ENCODE results near the gene EHHADH. TPM values are rescaled to one million over a fixed set of nuclear protein-coding genes. Genes with fewer than 3 reads are reported as not detected.
A peak's percentile ranks its signal among the peaks of the same experiment; 100 is the strongest.

Gene EHHADH
- total RNA-seq, 1 donor from 2014 or later = 20.2 TPM

DNA sequence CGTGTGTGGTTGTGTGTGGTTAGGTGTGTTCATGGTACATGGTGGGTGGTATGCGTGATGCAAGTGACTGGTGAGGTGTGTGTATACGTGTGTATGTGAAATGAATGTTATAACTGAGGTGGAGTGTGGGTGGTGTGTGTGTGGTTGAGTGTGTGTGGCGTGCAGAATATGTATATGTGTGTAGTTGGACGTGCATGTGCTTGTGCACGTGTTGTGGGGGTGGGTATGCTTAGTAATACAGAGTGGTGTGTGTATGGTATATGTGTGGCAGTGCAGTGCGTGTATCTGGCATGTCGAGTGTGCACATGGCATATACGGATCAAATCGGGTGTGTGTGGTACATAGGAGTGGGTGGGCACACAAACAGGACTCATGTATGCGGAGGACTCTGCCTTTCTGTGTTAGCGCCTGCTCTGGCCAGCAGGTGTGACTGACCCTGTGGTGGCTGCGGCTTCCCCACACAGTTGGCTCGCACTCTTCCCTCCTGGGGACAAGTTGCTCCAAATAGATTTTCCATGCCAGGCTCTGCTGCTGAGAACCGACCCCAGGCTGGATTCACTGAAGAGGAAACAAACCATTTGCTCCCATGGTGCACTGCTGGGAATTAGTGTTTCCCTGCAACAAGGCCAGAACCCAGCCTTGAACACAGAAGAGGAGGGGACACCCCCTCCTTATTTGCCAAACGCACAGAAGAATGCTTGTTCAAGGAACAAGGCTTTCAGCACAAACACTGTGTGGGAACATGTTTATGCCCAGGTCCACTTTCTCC is 99.8 kb downstream of the EHHADH start:
- ATAC-seq = no peak
- no peak for DNase-seq (ENCODE audit: missing footprints)
- intact Hi-C loops (cut with DNase I) = no loop called here

DNA sequence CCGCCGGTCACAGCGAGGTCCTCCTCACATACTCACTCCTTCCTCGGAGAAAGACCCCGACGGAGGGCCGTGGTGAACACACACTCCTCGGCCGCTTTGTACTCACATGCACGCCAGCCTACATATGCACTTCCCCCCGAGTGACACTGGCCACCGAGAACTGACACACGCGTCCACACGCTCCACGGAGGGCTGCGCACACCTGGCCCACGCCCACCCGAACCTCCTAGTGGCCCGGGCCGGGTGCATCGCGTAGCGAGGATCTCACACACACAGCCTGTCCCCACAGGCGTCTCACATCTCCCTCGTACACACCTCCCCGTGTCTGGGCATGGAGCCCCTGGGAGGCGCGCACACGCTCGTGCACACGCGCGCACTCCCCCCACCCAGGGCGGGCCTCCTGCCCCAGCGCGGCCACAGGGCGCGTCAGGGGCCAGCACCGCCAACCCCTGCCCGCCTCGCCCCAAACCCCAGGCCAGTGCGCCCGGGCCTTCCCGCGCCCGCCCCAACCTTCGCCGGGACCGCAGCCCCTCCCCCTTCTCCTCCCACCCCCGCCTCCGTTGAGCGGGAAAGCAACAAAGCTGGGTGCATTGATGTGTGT is 100.6 kb downstream of the EHHADH start:
- intact Hi-C loops (cut with DNase I) = no loop called here
- ATAC-seq = peak; percentile 29
- DNase-seq (ENCODE audit: missing footprints) = peak; percentile 74

DNA sequence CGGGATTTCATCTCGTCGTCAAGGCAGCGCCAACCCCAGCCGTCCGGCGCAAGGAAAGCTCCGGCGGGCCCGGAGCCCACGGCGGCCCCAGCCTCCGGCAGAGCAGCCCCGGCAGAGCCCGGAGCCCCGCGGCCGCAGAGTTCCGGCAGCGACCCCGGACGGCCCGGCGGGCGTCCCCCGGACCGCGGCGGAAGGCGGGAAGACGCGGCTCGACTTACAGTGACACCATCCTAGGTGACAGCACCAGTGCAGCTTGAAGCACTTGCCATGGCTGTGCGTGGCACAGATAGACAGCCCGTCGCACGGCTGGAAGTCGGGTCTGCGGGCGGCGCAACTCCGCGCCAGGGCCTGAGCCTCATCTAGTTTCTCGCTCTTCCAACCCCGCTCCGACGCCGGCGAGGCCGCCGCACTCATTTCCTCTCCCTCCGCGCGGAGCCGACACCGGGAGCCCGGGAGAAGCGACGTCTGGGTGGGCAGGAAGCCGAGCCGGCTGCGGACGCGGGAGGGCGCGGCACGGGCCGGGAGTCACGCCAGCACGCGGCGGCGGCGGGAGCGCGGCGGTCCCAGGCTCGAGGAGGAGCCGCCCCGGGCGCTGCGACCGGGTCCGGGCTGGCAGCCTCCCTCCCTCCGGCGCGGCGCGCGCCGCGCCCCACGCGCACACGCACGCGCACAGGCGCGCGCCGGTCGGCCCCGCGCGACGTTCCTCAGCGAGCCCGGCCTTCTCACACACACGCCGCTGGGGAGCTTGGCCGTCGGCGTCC is 101.3 kb downstream of the EHHADH start, which contains the start of gene C3orf70:
TSS of gene C3orf70 (minus strand) at position 651 of the 761 bp plus-strand sequence. CDS start at position 414, 237 bp downstream.
- peak; percentile 79 for ATAC-seq
- intact Hi-C loops (cut with DNase I) = no loop called here

DNA sequence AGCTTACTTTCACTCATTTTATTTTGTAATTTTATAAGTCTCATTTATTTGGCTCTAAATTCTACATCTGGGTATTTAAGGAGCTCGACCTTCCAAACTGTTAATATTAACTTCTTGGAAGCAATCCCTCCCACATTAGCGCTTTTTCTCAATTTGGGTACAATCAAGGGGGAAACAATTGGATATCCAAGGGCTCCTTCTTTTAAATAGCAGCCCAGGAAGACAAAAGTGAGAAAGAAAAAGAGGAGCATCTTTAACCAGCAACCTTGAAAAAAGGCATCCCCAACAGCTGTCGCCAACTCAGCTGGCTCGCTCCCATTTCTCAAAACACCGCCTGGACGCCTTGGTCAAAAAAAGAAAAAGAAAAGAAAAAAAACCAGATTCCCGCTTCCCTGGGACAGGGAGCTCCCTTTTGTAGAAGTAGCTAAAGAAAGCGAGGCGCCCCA is 101.9 kb downstream of the EHHADH start:
- intact Hi-C loops (cut with DNase I) = no loop called here
- no peak for DNase-seq (ENCODE audit: missing footprints)

More for the DNA sequence above, 101.3 kb downstream of the EHHADH start, which contains the start of gene C3orf70:
- DNase-seq (ENCODE audit: missing footprints) = peak; percentile 82

DNA sequence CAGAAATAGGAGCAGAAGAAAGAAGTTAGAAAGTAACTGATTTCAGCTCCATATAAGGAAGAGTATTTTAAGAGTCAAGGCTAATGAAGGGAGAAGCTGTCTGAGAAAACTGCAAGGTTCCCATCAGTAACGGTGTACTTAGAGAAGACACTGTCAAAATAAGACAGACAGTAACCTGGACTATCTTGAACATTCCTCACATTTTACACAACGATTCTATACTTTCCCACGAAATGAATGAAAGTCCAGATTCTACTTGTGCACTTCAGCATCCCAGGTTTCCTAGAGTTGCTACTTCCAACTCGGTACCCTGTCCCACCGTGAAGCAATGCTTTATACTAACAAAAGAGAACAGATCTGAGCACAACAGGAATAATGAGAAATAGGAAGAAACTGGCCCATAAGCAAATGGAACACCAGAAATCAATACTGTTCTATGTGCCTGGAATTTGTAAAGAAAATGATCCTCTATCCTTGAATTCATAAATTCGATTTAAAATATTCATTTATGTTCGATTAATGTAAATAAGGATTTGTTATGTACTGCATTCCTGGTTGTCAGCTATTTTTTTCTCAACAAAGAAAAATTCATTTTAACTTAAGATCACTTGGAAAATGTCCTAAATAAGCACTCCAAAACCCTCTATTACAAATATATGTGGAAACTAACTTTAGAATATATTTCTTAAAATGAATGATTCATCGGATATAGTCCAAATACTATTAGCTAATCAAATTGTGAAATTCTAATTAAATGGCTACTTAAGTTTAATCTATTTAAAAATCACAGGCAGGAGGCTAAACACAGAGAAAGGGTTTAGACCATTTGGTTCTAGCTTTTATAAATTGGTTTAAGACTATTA is 102.5 kb downstream of the EHHADH start:
- ATAC-seq = no peak
- intact Hi-C loops (cut with DNase I) = no loop called here

More for the DNA sequence above, 101.9 kb downstream of the EHHADH start:
- no peak for ATAC-seq

DNA sequence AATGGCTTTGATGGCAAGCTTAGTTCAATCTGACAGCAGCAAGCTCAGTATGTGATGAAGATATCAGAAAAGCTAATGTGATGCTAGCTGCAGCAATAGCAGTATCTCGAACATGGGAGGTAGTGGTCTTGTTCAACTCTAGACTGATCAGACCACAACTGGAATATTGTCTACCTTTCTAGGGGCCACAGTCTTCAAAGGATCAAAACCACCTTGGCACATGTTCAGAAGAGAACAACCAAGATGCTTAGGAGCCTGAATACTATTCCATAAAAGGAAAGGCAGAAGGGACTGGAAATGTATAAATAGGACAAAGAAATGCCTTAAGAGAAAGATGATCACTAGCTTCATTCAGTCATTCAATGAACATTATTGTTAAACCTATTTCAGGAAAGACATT is 103.3 kb downstream of the EHHADH start:
- intact Hi-C loops (cut with DNase I) = no loop called here
- no peak for ATAC-seq
- DNase-seq (ENCODE audit: missing footprints) = no peak

More for the DNA sequence above, 102.5 kb downstream of the EHHADH start:
- no peak for DNase-seq (ENCODE audit: missing footprints)

DNA sequence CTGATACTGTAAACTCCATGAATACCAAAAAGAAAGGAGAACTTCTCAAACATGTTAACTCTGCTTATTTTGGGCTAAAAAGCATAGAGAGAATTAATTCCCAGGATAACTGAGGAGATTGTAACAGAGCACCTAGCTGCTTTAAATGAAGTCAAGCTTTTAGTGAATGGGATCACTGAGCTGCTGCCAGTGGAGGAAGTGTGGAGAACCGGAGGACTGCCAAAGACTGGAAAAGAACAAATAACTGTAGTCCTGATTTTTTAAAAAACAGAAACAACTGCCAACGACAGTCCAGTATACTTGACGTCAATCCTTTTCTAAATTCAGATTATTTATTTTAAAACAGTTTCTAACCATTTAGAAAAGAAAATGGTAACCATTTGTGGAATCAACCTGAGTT is 104.3 kb downstream of the EHHADH start:
- DNase-seq (ENCODE audit: missing footprints) = no peak
- intact Hi-C loops (cut with DNase I) = no loop called here
- ATAC-seq = peak; percentile 33

DNA sequence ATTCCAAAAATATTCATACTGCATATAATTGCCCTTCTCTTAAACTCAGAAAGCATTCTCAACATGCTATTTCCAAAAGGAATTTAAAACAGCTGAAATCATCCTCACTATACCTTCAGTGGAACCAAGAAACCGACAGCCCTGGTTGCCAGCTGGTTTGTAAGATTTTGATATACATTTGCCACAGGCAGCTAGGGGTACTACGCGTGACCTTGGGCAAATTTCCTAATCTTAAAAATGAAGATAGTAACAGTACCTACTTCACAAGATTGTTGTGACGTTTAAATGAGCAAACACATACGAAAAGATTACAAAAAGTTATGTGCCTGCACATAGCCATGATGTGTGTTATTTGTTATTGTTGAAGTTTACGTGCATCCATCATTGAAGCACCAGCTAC is 108.3 kb downstream of the EHHADH start:
- intact Hi-C loops (cut with DNase I) = no loop called here
- ATAC-seq (no peak), DNase-seq (ENCODE audit: missing footprints) (no peak)

DNA sequence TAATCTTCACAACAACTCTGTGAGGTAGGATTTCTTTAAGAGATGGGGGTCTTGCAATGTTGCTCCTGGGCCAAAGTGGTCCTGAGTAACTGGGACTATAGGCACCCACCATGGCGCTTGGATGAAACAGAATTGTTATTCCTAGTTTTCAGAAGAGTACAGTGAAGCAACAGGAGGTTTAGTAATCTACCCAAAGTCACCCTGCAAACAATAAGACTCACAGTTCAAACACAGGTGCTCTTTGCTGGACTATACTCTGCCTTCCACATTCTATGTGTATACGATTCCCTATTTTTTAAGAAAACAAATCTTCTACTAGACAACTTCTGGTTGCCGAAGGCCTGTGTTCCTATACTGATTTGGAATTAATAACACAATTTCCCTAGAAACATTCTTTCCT is 109.1 kb downstream of the EHHADH start:
- ATAC-seq (no peak), DNase-seq (ENCODE audit: missing footprints) (no peak)
- intact Hi-C loops (cut with DNase I) = no loop called here

Small RNA genes within 50 kb of the gene (microRNA-seq; reads per million reads assigned to microRNA genes)
- gene MIR5588 = not detected

Other genes with a start within 250 kb of the EHHADH start
- gene C3orf70, start 101.0 kb downstream of the EHHADH start, total RNA-seq = 2.0 TPM
- gene MAP3K13, start 109.1 kb upstream of the EHHADH start, total RNA-seq = 8.0 TPM
- gene TMEM41A, start 245.0 kb upstream of the EHHADH start, total RNA-seq = 10.0 TPM